ENCODE measurements around the gene PRMT6.

Gene PRMT6

DNA sequence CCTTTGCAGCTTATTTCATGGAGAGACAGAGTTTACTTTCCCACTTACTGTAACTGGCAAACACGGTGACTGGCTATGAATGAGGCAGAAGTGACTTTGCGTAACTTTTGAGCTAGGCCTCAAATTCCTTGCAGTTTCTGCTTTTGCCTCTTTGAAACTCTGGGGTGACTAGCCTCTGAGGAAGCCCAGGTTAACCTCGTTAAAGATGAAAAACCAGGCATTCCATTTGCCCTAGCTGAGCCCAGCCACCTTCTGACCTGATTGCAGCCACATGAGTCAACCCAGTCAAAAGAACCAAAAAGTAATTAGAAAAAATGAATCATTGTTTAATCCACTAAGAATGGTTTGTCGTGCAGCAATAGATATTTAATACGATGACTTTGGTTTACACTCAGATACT is 20.4 kb downstream of the PRMT6 start:
- TF ChIP-seq EP300 (IDR thresholded peaks at IDR 0.05; ENCODE audit: borderline replicate concordance) (no peak), CREB1 (IDR thresholded peaks at IDR 0.05; ENCODE audit: low read depth) (no peak), TEAD4 (IDR thresholded peaks at IDR 0.05) (no peak)

DNA sequence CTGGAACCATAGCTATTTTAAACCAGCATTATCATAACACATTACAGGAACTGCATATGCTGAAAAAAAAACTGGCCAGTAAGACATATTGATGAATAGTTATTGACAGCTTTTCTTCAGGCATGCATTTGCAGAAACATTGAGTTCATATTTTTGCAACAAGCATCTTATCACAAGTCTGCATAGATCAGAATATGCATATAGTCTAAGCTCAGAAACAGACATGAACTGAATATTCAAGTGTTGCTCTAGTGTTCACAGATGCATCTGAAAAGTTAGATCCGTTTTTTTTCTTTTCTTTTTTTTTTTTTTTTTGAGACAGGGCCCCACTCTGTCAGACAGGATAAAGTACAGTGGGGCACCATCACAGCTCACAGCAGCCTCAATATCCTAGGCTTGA is 22.8 kb downstream of the PRMT6 start:
- no peak for TF ChIP-seq CREB1 (IDR thresholded peaks at IDR 0.05; ENCODE audit: low read depth)
- no peak for TF ChIP-seq CEBPB (IDR thresholded peaks at IDR 0.05)
- TF ChIP-seq ZBTB7A (IDR thresholded peaks at IDR 0.05; ENCODE audit: low read depth): no peak
- TF ChIP-seq, protein P1, sequence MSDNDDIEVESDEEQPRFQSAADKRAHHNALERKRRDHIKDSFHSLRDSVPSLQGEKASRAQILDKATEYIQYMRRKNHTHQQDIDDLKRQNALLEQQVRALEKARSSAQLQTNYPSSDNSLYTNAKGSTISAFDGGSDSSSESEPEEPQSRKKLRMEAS (IDR thresholded peaks at IDR 0.05): no peak
- TF ChIP-seq, protein P2, sequence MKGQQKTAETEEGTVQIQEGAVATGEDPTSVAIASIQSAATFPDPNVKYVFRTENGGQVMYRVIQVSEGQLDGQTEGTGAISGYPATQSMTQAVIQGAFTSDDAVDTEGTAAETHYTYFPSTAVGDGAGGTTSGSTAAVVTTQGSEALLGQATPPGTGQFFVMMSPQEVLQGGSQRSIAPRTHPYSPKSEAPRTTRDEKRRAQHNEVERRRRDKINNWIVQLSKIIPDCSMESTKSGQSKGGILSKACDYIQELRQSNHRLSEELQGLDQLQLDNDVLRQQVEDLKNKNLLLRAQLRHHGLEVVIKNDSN (IDR thresholded peaks at IDR 0.05): no peak
- TF ChIP-seq FOXM1 (IDR thresholded peaks at IDR 0.05; ENCODE audit: borderline replicate concordance, low read depth): no peak
- TF ChIP-seq TCF12 (IDR thresholded peaks at IDR 0.05; ENCODE audit: low read depth): no peak
- no peak for TF ChIP-seq EGR1 (IDR thresholded peaks at IDR 0.05)
- TF ChIP-seq YY1 (IDR thresholded peaks at IDR 0.05; ENCODE audit: low read depth): no peak
- TF ChIP-seq, protein P3, sequence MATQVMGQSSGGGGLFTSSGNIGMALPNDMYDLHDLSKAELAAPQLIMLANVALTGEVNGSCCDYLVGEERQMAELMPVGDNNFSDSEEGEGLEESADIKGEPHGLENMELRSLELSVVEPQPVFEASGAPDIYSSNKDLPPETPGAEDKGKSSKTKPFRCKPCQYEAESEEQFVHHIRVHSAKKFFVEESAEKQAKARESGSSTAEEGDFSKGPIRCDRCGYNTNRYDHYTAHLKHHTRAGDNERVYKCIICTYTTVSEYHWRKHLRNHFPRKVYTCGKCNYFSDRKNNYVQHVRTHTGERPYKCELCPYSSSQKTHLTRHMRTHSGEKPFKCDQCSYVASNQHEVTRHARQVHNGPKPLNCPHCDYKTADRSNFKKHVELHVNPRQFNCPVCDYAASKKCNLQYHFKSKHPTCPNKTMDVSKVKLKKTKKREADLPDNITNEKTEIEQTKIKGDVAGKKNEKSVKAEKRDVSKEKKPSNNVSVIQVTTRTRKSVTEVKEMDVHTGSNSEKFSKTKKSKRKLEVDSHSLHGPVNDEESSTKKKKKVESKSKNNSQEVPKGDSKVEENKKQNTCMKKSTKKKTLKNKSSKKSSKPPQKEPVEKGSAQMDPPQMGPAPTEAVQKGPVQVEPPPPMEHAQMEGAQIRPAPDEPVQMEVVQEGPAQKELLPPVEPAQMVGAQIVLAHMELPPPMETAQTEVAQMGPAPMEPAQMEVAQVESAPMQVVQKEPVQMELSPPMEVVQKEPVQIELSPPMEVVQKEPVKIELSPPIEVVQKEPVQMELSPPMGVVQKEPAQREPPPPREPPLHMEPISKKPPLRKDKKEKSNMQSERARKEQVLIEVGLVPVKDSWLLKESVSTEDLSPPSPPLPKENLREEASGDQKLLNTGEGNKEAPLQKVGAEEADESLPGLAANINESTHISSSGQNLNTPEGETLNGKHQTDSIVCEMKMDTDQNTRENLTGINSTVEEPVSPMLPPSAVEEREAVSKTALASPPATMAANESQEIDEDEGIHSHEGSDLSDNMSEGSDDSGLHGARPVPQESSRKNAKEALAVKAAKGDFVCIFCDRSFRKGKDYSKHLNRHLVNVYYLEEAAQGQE (IDR thresholded peaks at IDR 0.05; ENCODE audit: low read depth): no peak
- TF ChIP-seq TEAD4 (IDR thresholded peaks at IDR 0.05): no peak
- no peak for TF ChIP-seq TAF1 (IDR thresholded peaks at IDR 0.05; ENCODE audit: low read depth)
- TF ChIP-seq RAD21 (IDR thresholded peaks at IDR 0.05; ENCODE audit: low read depth): no peak
- TF ChIP-seq NFIC (IDR thresholded peaks at IDR 0.05): no peak
- TF ChIP-seq EP300 (IDR thresholded peaks at IDR 0.05; ENCODE audit: borderline replicate concordance): no peak

DNA sequence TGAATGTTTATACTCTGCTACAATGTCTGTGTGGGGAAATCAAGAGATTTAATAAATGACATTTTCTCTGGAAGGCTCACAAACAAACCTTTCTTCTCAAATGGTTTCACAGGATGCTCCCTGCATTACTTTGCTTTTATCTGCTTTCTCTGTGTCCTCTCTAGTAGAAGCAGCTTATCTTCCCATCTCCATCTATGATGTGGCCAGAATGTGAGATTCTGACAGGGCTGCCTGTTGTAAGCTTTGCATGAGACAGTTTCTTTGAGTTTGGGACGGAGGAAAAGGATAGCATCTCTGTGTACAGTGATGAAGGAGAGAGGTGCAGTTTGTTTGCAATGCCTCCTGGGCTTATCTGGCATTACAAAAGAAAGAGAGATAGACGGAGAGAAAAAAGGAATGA is 24.6 kb downstream of the PRMT6 start:
- TF ChIP-seq ZBTB7A (IDR thresholded peaks at IDR 0.05; ENCODE audit: low read depth) (no peak), RAD21 (IDR thresholded peaks at IDR 0.05; ENCODE audit: low read depth) (no peak), TCF12 (IDR thresholded peaks at IDR 0.05; ENCODE audit: low read depth) (no peak), NFIC (IDR thresholded peaks at IDR 0.05) (no peak), CREB1 (IDR thresholded peaks at IDR 0.05; ENCODE audit: low read depth) (no peak), EGR1 (IDR thresholded peaks at IDR 0.05) (no peak), TEAD4 (IDR thresholded peaks at IDR 0.05) (no peak), EP300 (IDR thresholded peaks at IDR 0.05; ENCODE audit: borderline replicate concordance) (no peak), YY1 (IDR thresholded peaks at IDR 0.05; ENCODE audit: low read depth) (no peak), FOXM1 (IDR thresholded peaks at IDR 0.05; ENCODE audit: borderline replicate concordance, low read depth) (no peak), TAF1 (IDR thresholded peaks at IDR 0.05; ENCODE audit: low read depth) (no peak), CEBPB (IDR thresholded peaks at IDR 0.05) (no peak)
- TF ChIP-seq, protein P3 (IDR thresholded peaks at IDR 0.05; ENCODE audit: low read depth): no peak
- TF ChIP-seq, protein P2 (IDR thresholded peaks at IDR 0.05): no peak
- TF ChIP-seq, protein P1 (IDR thresholded peaks at IDR 0.05): no peak

DNA sequence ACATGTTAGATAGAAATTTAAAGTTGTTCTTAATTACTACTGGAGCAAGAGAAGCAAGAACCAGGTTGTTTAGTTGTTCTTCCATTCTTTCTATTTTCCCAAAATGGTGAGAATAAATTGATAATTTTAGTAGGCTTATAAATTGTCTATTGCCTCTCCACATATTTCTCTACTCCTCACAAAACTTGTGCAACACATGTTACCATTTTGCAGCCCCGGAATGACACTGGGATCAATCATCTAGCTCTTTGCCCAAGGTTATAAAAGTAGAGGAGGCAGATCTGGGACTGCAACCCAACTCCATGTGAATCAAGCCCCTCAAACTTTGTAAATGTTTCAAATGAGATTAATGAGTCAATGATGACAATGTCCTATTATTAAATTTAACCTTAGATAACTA is 34.9 kb downstream of the PRMT6 start:
- TF ChIP-seq CREB1 (IDR thresholded peaks at IDR 0.05; ENCODE audit: low read depth) (no peak), ZBTB7A (IDR thresholded peaks at IDR 0.05; ENCODE audit: low read depth) (no peak), TAF1 (IDR thresholded peaks at IDR 0.05; ENCODE audit: low read depth) (no peak), CEBPB (IDR thresholded peaks at IDR 0.05) (no peak), TCF12 (IDR thresholded peaks at IDR 0.05; ENCODE audit: low read depth) (no peak), YY1 (IDR thresholded peaks at IDR 0.05; ENCODE audit: low read depth) (no peak), NFIC (IDR thresholded peaks at IDR 0.05) (no peak), EGR1 (IDR thresholded peaks at IDR 0.05) (no peak), TEAD4 (IDR thresholded peaks at IDR 0.05) (no peak), RAD21 (IDR thresholded peaks at IDR 0.05; ENCODE audit: low read depth) (no peak), FOXM1 (IDR thresholded peaks at IDR 0.05; ENCODE audit: borderline replicate concordance, low read depth) (no peak), EP300 (IDR thresholded peaks at IDR 0.05; ENCODE audit: borderline replicate concordance) (no peak)
- TF ChIP-seq, protein P3 (IDR thresholded peaks at IDR 0.05; ENCODE audit: low read depth): no peak
- TF ChIP-seq, protein P2 (IDR thresholded peaks at IDR 0.05): no peak
- TF ChIP-seq, protein P1 (IDR thresholded peaks at IDR 0.05): no peak

Measured in Ishikawa (cell line).